Skin epidermis (tissue), 12 donors: ENCODE measurements around the gene BARX2.

Experiments used
- H3K27ac ChIP-seq, 21 experiments: fragments of 200-600 bp; sonication (generic) in 11 of 21; one replicate each; pipeline ENCODE4 v1.5.0; 2020; ENCODE audit warnings: mild to moderate bottlenecking in 3 of 21, inconsistent platforms in 2 of 21, moderate library complexity in 2 of 21
- H3K4me3 ChIP-seq, 7 experiments: fragments of 200-600 bp; sonication (generic) in 2 of 7; one replicate each; pipeline ENCODE4 v1.5.0; 2020; ENCODE audit warnings: inconsistent platforms in 2 of 7, mild to moderate bottlenecking in 2 of 7, moderate library complexity in 1 of 7

The BARX2 gene

GRCh38 chr11:129458756-129459535, 83.3 kb downstream of the BARX2 start:
- H3K4me3 ChIP-seq: no peak overlapping the region
- peak overlapping the region in 2 of 21 experiments; percentile 19 to 28 for H3K27ac ChIP-seq

GRCh38 chr11:129460714-129461113, 85.1 kb downstream of the BARX2 start:
- no peak overlapping the region for H3K27ac ChIP-seq
- H3K4me3 ChIP-seq: no peak overlapping the region

GRCh38 chr11:129484068-129484467, 108.4 kb downstream of the BARX2 start:
- H3K27ac ChIP-seq: no peak overlapping the region
- H3K4me3 ChIP-seq: no peak overlapping the region

GRCh38 chr11:129489249-129489648, 113.6 kb downstream of the BARX2 start:
- no peak overlapping the region for H3K27ac ChIP-seq
- H3K4me3 ChIP-seq: no peak overlapping the region

- no peak overlapping the region for H3K4me3 ChIP-seq
- H3K27ac ChIP-seq: no peak overlapping the region
Observed at GRCh38 chr11:129490004-129490403, 114.4 kb downstream of the BARX2 start.

DNA sequence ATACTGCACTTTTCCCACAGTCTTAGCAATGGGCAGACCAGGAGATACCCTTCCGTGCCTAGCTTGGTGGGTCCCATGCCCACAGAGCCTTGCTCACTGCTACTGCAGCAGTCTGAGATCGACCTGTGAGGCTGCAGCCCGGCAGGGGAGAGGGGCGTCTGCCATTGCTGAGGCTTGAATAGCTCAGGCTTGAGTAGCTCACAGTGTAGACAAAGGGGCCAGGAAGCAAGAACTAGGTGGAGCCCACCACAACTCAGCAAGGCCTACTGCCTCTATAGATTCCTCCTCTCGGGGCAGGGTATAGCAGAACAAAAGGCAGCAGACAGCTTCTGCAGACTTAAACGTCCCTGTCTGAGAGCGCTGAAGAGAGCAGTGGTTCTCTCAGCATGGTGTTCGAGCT, 118.1 kb downstream of the BARX2 start:
- Histone ChIP-seq H3K27ac (no peak overlapping the region), H3K4me3 (no peak overlapping the region)
